ENCODE measurements around the gene LCN6.

- TF ChIP-seq CTCF (IDR thresholded peaks at IDR 0.05), result no peak
- TF ChIP-seq POLR2A (IDR thresholded peaks at IDR 0.05), result no peak
These were observed 48.0 kb upstream of the LCN6 start, which contains the start of gene CCDC183 for GRCh38 chr9:136796238-136796774.

All from prostate gland (tissue), 2 donors.